GM18520 (cell line): ENCODE results near the gene KIAA1755.

Source experiments
- ATAC-seq: cut with Tn5 transposase; IDR thresholded peaks from one replicate; pipeline ENCODE4 v1.9.1; 2021; ENCODE audit not compliant: unreplicated experiment

The KIAA1755 gene

DNA sequence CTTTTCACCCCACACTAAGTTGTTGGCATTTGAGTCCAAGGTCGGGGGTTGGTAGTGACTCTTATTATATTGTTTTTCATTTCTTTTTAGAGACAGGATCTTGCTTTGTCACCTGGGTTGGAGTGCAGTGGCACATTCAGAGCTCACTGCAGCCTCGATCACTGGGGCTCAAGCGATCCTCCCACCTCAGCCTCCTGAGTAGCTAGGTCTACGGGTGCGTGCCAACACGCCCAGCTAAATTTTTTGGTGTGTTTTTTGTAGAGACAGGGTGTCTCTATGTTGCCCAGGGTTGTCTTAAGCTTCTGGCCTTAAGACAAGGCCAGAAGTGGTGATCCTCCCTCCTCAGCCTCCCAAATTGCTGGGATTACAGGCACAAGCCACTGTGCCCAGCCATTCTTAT lies 70.4 kb downstream of the KIAA1755 start:
- no peak for ATAC-seq

DNA sequence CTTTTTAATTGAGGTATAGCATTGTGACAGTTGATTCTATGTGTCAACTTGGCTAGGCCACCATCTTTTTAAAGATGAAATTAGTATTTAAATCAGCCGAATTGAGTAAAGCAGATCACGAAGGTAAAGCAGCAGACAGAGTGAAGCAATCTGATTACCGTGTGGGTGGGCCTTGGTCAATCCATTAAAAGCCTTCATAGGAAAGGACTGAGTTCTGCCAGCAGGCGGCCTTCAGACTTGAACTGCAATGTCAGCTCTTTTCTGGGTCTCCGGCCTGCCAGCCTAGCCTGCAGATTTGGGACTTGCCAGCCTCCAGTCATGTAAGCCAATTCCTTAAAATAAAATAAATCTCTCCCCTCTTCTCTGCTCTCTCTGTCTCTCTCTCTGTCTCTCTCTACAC lies 73.0 kb downstream of the KIAA1755 start:
- ATAC-seq = no peak

DNA sequence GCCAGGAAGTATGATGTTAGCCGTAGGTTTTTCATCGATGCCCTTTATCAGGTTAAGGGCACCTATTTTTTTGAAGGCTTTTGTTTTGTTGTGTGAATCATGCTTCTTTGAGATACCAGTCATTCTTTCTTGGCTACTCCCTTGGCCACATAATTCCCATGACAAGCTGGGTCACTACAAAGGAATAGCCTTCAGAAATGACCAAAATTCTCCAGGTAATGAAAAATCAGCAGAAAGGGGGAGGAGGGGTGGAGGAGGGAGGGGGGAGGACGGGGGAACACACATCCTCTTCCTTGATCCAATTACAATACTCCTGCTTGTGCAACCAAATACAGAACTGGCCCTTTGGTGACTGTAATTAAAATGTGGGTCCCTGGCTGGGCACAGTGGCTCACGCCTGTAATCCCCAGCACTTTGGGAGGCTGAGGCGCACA lies 73.7 kb downstream of the KIAA1755 start:
- no peak for ATAC-seq

DNA sequence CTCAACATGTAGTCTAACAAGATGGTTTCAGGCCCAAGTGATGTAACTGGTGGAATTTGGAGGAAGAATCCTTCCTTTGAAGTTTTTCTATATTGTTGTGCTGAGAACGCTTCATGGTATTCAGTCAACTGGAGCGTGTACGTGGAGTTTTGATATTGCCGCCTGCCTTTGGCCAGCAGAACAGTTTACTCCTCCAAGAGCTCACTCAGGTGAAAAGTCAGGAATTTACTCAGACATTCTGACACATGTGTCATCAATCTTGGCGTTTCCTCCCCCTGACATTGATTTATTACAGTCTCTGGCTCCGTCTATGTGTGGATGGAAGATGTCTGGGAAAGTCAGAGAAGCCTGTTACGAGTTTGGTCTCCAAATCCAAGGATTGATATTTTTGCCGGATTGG lies 76.4 kb downstream of the KIAA1755 start:
- no peak for ATAC-seq

DNA sequence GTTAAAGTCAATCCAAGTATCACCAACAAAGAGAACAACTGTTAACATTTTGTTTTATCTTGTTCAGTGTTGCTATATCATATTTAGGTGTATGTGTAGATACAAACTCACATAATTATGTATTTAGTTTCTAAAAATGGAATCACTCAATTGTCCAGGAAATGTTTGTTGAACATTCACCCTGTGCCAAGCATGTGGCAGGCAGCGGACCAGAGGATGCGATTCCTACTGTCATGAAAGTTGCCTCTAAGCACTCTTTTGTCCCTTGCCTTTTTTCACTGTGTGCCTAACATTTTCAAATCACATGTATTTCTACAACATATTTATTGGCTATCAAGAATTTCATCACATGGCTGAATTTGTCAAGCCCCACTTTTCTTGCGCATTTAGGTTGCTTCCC lies 78.6 kb downstream of the KIAA1755 start:
- ATAC-seq = no peak

DNA sequence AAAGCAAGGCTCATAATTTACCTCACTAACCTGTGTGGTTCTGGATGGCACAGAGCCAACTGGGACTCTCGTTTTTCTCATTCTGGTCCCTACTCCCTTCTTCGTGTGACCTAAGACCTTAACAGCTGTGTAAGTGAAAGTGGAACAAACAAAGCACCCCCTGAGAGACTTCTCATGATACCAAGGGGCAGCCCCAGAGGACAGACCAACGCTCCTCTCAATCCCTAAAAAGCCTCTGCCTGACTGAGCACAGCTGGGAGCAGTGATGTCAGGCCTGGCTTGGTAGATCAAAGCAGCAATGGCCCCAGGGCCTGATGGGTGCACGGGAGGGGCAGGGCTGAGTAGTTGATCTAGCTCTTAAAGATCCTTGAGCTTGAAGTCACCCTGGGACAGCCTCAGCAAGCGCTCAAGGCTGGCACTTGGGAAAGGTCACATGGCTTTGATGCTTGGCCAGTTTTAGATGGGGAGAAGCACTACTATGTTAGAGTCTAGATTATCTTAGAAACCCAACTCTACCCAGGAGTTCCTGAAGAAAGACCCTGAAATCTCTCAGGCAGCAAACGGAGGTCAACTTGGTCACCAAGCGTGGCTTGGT lies 79.2 kb downstream of the KIAA1755 start:
- no peak for ATAC-seq

DNA sequence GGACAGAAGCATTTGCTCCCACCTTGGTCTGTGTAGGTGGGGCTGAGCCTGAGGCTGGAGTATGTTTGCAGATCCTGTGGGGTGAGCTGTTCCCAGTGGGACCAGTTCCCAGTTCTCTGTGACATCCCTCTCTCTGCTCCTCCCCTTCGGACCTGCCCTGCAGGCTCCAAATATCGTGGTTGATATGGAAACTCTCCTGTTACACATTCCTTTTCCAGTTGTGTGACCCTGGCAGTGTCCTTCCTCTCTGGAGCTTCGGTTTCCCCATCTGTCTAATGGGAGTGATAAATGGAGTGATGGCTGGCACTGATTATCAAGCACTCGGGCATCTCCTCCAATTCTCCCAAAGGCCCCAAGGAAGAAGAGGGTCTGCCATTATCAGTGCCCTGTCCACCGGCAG lies 79.8 kb downstream of the KIAA1755 start:
- ATAC-seq = no peak

DNA sequence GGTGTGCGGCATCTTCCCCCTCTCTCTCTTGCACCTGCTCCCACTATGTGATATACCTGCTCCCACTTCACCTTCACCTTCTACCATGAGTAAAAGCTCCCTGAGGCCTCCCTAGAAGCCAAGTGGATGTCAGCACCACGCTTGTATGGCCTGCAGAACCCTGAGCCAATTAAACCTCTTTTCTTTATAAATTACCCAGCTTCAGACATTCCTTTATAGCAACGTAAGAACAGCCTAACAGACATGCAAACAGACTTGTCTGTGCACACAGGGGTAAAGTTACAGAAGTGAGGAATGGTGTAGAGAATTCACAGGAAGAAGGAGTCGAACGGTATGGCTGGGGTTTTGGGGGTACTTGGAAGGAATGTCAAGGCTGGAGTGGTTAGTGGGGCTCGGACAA lies 80.7 kb downstream of the KIAA1755 start:
- no peak for ATAC-seq

DNA sequence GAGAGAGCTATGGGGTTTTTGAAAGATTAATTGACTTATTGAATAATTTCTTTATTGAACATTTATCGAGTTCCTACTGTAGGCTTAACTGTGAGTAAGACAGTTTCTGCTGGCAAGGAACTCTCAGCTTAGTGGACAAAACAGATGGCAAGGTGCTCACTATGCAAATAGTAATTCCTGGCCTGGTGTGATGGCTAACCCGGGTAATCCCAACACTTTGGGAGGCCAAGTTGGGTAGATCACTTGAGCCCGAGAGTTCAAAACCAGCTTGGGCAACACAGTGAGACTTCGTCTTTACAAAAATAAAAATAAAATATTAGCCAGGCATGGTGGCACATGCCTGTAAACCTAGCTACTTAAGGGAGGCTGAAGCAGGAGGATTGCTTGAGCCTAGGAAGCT lies 82.0 kb downstream of the KIAA1755 start:
- ATAC-seq = no peak

DNA sequence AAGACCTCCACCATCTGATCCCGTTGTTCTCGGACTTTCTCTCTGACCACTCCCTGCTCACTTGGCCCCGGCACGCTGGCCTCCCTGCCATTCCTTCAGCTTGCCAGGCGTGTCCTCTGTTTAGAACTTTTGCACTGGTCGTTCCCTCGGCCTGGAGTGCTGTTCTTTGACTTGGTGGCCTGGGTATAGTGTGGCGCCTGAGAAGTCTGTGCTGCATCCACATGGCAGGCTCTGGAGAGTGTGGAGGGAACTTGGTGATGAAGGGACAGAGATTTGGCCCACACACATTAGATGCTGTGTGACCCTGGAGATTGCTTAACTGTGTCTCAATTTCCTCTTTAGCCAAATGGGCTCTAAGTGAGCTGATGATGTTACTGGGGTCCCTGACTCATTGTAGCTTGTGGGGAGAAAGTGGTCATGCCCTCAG lies 82.5 kb downstream of the KIAA1755 start:
- no peak for ATAC-seq

DNA sequence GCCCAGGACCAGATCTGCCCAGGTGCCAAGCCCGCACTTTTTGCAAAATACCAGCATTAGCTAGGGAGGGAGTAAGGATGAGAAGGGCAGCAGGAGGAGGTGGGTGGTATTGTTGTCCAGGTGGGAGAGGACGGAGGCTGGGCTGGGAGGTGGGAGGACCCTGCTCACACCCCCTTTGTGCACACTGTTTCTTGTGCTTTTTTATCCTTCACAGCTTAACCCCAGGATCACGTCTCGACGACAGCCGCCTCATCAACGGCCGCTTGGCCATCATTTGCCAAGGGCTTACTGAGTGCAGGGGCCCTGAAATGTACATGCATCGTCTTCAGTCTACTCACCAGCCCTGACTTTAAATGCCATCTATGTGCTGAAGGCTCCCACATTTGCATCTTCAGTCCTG lies 83.3 kb downstream of the KIAA1755 start:
- no peak for ATAC-seq

DNA sequence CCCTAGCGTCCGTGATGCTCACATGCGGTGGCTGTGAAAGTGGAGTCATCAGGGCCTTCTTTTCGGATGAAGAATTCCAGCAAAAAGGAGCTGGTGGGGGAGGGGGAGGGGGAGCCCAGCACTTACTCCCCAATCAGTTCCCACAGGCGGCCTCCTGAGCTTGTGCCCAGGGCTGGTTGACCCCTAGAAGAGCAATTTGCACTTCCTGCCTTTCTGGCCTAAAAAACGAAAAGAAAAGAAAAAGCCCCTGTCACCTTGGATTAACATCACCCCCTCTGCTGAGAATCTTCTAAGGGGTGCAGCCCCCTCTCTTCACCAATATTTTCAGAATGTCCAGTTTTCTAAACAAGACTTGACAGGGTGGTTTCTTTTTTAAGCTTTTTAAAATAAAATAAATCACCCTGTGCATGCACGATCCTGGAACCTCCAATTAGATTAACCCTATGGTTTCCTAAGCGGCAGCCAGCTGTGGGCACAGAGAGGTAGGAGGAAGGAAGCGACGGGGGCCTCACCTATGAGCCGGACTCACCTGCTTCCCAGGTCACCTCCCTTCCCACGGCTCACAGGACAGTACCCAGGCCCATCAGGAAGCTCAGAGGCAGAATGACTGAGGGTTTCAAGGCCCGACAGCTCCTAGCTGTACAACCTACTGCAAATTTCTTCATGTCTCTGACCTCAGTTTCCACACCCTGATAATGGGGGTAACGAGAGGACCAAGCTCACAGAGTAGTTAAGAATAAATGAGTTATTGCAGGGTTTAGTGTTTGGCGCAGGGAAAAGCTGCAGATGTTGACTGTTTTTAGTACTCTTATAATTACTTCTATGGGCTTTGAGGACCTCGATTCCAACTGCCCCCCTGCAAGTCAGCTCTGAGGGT lies 85.0 kb downstream of the KIAA1755 start:
- ATAC-seq = no peak

DNA sequence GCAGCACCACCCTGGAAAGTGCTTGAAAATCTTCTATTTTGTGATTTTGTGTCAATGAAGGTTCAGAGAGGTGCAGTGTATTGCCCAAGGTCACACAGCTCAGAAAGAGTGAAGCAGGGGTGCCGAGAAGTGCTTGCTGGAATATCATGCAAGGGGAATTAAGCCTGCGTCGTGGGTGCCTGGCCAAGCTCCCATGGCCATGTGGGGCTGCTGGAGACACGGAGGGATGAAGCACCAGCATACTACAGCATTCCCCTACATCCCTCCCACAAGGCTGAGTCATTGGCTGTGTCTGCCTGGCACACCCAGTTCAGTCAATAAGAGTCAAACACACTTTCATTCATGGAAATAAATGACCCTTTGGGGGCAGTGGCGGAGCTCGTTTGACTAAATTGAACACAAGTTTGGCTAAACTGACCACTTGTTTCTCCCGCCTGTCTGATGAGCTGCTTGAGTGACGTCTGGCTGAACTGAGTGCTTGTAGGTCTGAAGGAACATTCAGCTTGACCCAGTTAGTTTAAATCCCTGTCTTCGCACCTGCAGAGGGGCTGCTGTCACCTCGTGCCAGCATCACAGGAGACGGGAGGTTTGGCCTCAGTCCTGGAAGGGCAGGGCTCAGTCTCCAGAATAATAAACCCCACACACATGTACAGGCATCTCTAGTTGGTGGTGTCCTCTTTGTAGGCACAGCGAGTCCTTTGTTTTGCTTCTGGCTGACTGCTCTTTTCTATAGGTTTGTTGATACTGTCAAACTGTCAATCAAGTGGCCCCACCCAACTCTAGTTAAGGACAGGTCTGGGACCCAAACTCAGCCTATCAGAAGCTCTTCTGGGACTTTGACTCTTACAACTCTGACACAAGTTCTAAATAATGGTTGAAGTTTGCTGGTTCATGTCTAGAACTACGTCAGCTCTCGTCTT lies 87.0 kb downstream of the KIAA1755 start:
- ATAC-seq = no peak

DNA sequence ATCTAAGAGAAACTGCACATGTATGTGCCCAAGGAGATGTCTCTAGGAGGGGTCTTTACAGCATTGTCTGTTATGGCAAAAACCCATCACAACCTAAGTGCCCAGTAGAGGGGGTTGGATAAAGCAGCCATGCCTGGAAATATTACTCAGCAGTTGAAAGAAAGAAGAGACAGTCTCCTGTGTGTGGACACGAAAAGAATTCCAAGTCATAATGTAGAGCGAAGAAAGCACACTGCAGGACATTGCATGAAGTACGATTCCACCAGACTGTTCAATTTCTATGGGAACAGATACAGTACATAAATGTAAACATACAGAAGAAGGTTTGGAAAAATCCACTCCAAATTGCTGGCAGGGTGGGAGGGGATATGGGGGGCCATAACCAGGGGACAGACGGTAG lies 88.1 kb downstream of the KIAA1755 start:
- no peak for ATAC-seq

DNA sequence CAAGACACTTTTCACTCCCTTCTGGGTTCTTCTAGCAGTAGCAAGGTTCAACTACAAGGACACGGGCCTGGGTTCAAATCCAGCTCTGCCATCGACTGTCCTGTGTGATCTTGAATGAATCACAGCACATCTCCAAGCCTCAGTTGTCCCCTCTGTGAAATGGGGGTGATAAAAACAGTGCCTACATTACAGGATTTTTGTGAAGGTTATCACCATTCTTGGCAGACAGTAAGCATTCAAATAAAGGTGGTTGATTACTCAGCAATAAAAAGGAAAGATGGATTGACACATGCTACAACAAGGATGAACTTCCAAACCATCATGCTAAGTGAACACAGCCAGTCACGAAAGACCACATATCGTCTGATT lies 88.9 kb downstream of the KIAA1755 start:
- ATAC-seq = no peak

DNA sequence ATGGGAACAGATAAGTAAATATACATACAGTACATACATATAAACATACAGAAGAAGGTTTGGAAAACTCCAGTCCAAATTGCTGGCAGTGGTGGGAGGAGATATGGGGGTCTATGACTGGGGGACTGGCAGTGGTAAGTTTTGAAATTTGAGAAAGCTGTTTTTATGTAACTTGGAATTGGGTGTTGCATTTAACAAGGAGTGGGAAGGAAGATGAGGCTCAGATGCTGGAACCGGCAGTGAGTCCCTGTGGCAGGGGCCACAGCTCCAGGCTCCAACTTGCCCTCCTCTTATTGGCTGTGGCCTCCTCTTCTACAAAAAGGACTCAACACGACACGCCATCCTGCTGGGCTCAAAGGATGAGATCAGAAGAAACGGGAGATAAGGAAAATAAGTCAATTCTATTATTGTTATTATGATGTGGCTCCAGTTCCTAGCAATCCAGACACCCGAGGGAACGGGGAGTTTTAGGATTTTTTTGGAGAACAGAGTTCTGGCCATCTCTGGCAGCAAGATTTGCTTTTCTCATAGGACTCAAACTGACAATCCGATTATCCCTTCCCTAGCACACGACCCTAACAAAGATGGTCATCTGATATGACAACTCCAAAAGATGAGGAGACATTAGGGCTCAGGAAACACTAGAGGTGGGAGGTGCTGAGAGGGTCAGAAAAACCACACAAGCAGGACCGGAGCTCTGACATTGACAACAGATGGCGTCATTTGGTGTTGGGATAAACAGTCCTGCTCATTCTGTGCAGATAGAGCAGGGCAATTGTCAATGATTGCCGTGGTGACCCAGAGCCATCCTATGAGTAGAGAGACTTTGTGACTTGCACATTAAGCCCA lies 89.5 kb downstream of the KIAA1755 start:
- no peak for ATAC-seq

DNA sequence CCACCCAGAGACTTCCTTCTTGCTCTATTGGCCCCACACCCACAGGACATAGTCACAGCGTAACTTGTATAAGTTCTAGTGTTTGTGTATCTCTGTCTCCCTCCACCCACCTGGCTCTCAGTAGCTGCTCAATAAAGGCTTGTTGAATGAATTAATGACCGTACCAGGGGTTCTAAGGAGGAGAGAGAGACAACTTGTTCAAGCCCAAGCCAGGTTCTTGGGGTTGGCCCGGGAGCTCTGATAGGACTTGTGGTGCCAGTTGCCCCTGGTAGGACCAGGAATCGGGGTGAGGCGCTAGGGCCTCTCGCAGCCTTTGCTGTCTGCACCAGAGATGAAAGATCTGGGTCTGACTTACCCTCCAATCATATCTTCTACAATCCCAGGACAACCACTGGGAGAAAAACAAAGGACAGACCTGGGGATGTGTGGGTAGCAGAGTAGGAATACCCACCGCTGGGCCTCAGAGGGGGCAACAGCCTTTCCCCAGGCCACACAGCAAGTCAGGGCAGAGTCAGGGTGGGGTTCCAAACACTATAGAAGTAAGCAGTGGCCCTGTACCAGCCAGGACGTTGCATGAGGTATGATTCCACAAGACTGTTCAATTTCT lies 90.2 kb downstream of the KIAA1755 start:
- no peak for ATAC-seq

DNA sequence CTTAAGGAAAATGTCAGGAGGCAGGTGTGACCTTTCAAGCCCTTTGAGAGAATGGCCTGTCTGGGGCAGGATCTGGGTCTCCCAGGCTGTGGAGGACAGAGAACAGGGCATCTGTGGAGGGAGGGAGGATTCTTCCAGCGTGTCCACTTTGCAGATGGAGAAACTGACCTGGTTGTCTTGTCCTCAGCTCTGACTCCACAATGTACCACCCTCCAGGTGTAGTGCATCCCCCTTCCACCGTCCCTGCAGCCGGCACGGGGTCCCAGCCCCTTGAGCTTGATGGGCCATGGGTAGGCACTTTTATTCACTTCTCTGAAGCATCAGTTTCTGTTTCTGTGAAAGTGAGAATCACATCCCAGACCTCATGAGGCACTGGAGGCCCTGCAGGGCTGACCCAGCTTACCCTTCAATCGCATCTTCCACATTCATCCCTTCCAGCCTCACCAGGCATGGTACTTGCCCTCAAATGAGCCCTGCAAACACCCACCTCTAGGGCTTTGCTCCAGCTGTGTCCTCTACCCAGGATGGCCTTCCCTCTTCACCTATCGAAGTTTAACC lies 90.8 kb downstream of the KIAA1755 start:
- ATAC-seq = no peak

DNA sequence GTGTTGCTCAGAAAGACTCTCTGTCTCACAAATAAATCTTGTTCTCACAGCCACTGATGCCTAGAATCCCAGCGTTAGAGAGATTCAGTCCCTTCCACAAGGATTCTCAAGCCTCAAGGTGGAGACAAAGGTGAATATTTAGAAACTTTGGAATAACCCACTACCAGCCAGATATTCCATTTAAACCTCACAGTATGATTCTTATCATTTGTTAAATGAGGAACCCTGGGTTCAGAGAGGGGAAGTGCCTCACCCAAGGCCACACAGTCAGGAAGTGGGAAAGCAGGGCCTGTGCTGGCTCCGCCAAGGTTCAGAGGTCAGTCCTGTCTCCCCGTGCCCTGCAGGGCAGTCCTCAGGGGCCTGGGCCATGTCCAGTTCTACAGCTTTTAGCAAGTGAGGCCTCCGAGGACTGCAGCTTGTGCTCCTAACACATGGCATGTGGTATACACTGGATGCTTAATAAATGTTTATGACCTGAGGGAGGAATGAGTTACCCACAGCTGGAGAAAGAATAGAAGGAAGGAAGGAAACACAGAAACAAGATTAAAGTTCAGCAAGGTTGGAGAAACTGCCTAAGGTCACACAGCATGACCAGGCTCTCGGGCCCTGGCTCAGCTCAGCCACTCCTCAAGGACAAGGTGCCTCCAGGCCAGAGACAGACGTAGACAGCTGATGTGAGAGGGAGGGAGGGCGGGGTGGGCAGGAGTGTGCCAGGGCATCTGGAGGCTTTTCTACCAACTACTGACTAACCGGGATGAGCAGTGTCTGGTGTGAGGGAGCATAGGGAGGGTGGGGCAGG lies 91.5 kb downstream of the KIAA1755 start:
- ATAC-seq = no peak
